Glutamatergic neuron (in vitro differentiated cells): ENCODE results near the gene C16orf89. TPM values are rescaled to one million over a fixed set of nuclear protein-coding genes. Genes with fewer than 3 reads are reported as not detected.

ENCODE experiments used
- DNase-seq: peaks from one replicate; pipeline ENCODE4 v3.0.0; 2022
- H3K27ac Mint-ChIP-seq: one replicate; pipeline ENCODE4 v1.8.0; 2020; ENCODE audit warnings: mild to moderate bottlenecking, mixed read lengths, inconsistent platforms; ENCODE audit not compliant: unreplicated experiment
- H3K27me3 Mint-ChIP-seq: one replicate; pipeline ENCODE4 v1.8.0; 2020; ENCODE audit warnings: mild to moderate bottlenecking, moderate library complexity, mixed read lengths, inconsistent platforms; ENCODE audit not compliant: unreplicated experiment
- H3K36me3 Mint-ChIP-seq: one replicate; pipeline ENCODE4 v1.8.0; 2020; ENCODE audit warnings: mild to moderate bottlenecking, mixed read lengths, inconsistent platforms; ENCODE audit not compliant: unreplicated experiment
- H3K4me1 Mint-ChIP-seq: one replicate; pipeline ENCODE4 v1.8.0; 2020; ENCODE audit warnings: mild to moderate bottlenecking, low read depth, mixed read lengths, inconsistent platforms; ENCODE audit not compliant: unreplicated experiment
- H3K4me3 Mint-ChIP-seq: one replicate; pipeline ENCODE4 v1.8.0; 2020; ENCODE audit warnings: mild to moderate bottlenecking, mixed read lengths, inconsistent platforms; ENCODE audit not compliant: unreplicated experiment
- H3K9me3 Mint-ChIP-seq: one replicate; pipeline ENCODE4 v1.8.0; 2020; ENCODE audit warnings: mild to moderate bottlenecking, moderate library complexity, mixed read lengths, inconsistent platforms; ENCODE audit not compliant: unreplicated experiment
- total RNA-seq: library from RNA; stranded (reverse); fragmentation: NEBNext Ultra II Directional; extraction: Animal tissue kit (Norgen Biotek cat#: 25700); gene quantifications from one replicate; pipeline ENCODE4 v1.2.1, GENCODE V29; 2021; ENCODE audit not compliant: unreplicated experiment
- TF ChIP-seq, protein P1 (sequence below): fragments of 200-600 bp; sonication (generic); IDR thresholded peaks from one replicate; pipeline ENCODE4 v1.5.0; 2021; ENCODE audit not compliant: partially characterized antibody, unreplicated experiment

Gene C16orf89
- total RNA-seq, 1 donor from 2014 or later: not detected

DNA sequence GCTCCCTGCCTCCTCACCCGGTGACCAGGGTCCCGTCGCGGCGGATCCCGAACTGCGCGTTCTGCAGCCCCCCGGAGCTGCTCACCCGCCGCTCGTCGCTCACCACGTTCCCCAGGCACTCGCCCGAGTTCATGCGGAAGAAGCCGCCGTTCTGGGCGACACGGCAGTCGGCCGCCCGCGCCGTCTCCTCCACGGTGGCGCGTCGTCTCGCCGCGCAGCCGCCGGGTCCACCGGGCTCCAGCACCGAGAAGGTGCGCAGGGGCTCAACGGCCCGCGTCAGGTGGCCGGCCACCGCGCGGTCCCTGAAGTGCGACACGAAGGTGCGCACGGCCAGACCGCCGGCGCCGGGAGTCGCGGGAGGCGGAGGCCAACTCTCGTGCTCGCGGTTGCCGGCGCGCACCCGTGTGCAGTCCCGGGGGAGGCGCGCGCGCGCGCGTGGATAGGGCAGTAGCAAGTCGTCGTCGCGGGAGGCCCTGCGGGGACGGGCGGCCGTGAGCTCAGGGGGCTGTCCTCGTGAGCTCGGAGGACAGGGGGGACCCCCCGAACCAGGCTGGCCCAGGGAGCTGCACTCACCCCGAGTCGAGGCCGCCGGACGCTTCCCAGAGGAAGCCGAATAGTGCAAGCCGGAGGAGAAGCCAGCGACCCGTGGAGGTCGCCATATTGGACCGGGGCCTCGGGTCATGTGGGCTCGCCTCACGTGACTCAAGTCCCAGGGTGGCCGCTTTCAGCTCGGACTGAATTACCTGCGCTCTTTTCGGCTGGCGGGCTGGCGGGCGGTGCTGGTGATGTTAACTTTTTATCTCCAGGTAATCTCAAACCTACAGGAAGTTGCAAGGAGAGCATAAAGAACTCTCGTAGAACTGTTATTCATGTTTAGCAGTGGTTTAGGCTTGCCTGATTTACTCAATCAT lies 32.2 kb downstream of the C16orf89 start, which contains the start of gene NAGPA:
NAGPA (minus strand) TSS at position 680 of the 911 bp plus-strand sequence; CDS start at position 659, 21 bp downstream.
- peaks cover 8% of the 10 kb centered on the region for H3K9me3 Mint-ChIP-seq
- peak within 1 kb of the TSS; percentile 73 for H3K27ac Mint-ChIP-seq
- TF ChIP-seq, protein P1, sequence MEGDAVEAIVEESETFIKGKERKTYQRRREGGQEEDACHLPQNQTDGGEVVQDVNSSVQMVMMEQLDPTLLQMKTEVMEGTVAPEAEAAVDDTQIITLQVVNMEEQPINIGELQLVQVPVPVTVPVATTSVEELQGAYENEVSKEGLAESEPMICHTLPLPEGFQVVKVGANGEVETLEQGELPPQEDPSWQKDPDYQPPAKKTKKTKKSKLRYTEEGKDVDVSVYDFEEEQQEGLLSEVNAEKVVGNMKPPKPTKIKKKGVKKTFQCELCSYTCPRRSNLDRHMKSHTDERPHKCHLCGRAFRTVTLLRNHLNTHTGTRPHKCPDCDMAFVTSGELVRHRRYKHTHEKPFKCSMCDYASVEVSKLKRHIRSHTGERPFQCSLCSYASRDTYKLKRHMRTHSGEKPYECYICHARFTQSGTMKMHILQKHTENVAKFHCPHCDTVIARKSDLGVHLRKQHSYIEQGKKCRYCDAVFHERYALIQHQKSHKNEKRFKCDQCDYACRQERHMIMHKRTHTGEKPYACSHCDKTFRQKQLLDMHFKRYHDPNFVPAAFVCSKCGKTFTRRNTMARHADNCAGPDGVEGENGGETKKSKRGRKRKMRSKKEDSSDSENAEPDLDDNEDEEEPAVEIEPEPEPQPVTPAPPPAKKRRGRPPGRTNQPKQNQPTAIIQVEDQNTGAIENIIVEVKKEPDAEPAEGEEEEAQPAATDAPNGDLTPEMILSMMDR: no peak
- no peaks in the 10 kb centered on the region for H3K36me3 Mint-ChIP-seq
- peak; percentile 91 for DNase-seq
- peak within 1 kb of the TSS; percentile 89 for H3K4me3 Mint-ChIP-seq
- H3K27me3 Mint-ChIP-seq: peaks cover 10% of the 10 kb centered on the region
- peaks cover 2% of the 10 kb centered on the region for H3K4me1 Mint-ChIP-seq

GRCh38 chr16:5032748-5033167 lies 33.0 kb downstream of the C16orf89 start:
- Mint-ChIP-seq H3K27me3 (peaks cover 9% of the 10 kb centered on the region), H3K4me1 (peaks cover 2% of the 10 kb centered on the region), H3K9me3 (peaks cover 8% of the 10 kb centered on the region), H3K4me3 (peak overlapping the region; percentile 77), H3K27ac (no peak overlapping the region), H3K36me3 (no peaks in the 10 kb centered on the region)
- DNase-seq: no peak
- TF ChIP-seq, protein P1: no peak

GRCh38 chr16:5031601-5032000 lies 34.2 kb downstream of the C16orf89 start:
- Mint-ChIP-seq H3K4me1 (peaks cover 2% of the 10 kb centered on the region), H3K9me3 (peaks cover 8% of the 10 kb centered on the region), H3K27me3 (peaks cover 9% of the 10 kb centered on the region), H3K36me3 (no peaks in the 10 kb centered on the region), H3K27ac (no peak overlapping the region), H3K4me3 (no peak overlapping the region)
- TF ChIP-seq, protein P1: no peak
- no peak for DNase-seq

DNA sequence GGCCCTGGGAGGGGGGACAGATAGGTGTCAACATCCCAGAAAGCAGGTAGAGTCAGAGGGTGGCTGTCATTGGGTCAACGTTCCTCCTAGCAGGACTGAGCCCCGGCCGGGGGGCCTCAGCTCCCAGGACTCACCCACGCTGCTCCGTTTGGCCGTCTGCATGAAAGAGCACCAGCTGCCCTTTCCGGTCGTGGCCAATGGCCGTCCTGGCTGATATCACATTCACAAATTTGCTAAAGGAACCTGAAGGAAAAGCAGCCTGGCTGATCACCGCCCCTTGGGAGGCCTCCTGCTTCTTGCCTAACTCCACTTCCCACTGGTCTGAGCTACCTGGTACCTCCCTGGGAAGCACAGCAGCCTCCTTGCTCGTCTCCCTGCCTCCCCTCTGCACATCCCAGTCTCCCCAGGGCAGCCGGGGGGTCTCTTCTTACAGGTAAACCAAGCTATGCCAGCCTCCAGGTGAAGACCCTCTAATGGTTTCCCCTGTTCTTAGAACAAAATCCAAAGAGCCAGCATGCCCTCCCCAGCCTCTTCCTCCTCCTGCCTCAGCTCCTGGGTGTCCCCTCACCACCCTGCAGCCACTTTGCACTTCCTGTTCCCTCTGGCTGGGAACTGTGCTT lies 35.4 kb downstream of the C16orf89 start:
- no peak for DNase-seq
- peaks cover 2% of the 10 kb centered on the region for H3K4me1 Mint-ChIP-seq
- TF ChIP-seq, protein P1: no peak
- H3K27ac Mint-ChIP-seq: no peak overlapping the region
- no peak overlapping the region for H3K4me3 Mint-ChIP-seq
- H3K27me3 Mint-ChIP-seq: peaks cover 9% of the 10 kb centered on the region
- peaks cover 6% of the 10 kb centered on the region for H3K9me3 Mint-ChIP-seq
- no peaks in the 10 kb centered on the region for H3K36me3 Mint-ChIP-seq
